Activated CD4-positive, alpha-beta T cell treated with anti-CD3 and anti-CD28 coated beads for 48 hours (primary cell): ENCODE measurements around the gene SLC2A1.
"Not testable (repeated sequence)": the region's sequence is repeated elsewhere in the genome, so short reads cannot be mapped to it uniquely, and the experiment has no call there.

ENCODE experiments used
- DNase-seq: peaks from one replicate; pipeline ENCODE4 v3.0.0-alpha.2; 2020

The SLC2A1 gene

GRCh38 chr1:42927274-42927841, 31.3 kb downstream of the SLC2A1 start:
- no peak for DNase-seq

- no peak for DNase-seq
Observed at GRCh38 chr1:42926879-42927242, 31.8 kb downstream of the SLC2A1 start.

- DNase-seq: no peak
Observed at GRCh38 chr1:42926235-42926878, 32.3 kb downstream of the SLC2A1 start.

DNA sequence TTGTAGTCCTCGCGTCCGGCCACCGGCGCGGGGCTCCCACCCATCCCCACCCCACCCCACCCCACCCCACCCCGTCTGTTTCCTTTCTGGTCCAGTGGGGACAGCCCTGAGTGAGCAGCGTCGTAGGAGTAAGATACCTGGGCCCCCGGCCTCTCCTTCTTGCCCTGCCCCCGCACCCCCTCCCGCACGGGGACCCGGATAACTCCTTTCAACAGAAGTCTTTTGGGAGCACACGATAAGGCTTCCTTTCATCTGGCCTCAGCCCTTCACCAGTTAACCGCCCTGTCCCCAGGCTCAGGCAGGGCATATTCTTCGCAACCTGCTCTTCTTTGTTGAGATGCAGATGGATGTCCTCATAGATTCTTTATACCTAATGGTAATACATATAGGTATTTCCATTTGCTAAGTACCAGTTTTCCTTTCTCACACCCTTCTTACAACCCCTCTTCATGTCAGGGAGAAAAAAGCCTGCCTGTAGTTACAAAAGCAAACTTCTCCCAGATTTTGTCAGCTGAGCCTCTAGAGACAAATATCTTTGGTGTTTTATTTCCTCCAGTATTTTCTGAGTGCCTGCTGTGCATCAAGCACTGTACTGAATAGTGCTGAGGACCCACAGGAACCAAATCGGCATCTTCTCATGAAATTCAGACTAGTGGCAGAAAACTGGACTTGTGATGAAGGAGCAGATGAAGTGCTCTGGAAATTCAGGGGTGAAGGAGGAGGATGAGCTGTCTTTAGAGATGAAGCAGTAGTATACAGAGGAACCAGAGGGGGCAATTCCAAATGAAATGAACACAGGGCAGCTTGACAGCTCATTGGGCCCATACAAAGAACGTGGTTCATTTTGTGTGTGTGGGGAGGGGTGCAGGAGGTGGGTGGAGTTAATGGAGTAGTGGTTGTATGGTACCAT, 33.6 kb downstream of the SLC2A1 start:
- no peak for DNase-seq

DNA sequence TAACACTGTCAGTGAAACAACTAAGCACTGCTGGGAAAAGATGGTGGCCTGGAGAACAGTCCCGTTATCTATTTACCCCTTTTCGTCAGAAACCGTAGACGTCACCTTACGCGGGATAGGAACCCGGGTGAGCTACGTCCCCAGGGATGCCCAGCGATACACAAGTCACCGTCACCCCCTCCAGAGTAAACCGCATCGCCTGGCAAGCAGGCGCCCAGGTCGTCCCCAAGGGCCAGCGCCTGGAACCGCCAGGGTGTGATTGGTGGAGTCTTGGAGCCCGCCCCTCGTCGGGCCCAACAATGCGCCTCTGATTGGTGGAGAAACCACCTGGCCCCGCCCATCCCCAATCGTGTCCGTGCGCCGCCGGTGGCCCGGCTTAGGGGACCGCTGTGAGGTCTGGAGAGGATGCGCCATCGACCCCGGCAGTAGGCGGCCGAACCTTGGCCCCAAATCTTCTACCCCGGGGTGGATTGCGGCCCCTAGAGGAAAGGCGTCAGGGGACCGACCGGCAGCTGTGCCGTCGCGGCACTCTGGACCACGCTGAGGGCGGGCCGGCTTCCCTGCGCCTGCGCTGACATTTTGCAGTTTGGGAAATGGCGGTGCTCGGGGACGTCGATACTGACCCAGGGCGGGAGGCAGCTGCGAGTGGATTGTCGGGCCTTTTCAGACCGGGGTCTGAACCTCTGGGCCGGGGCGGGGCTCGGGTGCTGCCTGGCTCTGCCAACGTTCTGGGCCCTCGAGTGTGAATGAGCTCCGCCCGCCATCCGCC, 34.4 kb downstream of the SLC2A1 start:
- DNase-seq: peak; percentile 95

DNA sequence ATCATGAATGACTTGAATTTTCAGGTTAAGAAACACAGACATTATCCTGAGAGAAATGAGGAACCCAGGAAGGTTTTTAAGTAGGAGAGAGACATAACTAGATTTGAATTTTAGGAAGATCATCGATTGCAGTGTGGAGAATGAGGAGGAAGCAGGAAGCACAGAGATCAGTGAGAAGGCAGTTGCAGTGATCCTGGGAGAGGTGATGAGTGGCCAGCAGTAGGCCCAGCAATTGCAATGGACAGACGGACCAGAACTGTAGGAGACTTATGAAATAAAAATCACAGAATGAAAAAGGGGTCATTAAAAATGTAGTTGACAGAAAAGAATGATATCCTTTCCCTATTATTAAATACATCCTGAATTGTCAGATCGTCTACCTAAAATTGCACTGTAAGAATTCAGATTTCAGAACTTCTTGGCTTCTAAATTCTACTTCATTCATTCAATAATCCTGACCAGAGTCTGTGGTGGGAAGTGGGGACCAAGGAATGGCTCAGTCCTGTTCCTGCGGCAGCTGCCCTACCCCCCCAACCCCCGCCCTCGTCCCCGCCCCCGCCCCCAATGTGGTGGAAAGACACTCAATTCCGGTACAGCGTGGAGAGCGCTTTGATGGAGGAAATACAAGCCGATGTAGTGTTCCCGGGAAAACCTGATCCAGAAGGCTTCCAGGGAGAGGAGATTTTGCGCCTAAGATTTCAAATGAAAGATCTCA, 35.1 kb downstream of the SLC2A1 start:
- DNase-seq: no peak

DNA sequence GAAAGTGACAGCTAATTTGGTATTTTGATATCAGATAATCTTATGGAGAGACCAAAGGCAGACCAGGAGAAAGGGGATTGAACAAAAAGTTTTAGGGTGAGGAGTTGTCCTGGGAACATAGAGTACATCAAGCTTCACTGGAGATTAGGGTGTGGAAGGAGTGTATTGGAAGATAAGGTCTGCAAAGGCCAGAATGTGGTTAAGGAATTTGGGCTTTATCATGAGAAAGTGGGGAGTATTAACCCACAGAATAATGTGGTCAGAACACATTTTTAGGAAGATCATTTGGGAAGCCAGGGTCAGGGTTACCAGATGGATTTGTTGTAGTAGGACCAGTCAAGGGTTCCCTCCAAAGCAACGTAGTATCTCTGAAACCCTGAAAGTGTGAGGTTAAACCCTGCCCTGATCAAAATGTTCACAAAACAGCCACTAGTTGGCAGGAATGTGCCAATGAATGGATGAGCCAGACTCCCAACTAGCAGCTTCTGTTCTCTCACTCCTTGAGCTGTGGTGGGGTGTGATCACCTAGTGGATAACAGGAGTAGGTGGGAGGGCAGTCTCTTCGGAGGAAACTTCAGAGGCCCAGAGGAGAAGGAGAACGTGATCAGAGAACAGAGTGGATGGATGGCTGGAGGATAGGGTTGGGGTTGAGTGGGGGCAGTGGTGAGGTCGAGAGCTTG, 35.8 kb downstream of the SLC2A1 start:
- DNase-seq: peak; percentile 72

GRCh38 chr1:42921769-42922168, 36.9 kb downstream of the SLC2A1 start:
- no peak for DNase-seq

DNA sequence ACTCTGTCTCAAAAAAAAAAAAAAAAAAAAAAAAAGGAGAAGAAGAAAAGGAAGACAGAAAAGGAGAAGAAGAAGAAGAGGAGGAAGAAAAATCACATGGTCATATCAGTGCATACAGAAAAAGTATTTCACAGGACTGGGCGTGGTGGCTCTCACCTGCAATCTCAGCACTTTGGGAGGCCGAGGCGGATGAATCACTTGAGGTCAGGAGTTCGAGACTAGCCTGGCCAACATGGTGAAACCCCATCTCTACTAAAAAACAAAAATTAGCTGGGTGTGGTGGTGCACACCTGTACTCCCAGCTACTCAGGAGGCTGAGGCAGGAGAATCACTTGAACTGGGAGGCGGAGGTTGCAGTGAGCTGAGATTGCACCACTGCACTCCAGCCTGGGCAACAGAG, 39.0 kb downstream of the SLC2A1 start:
- not testable (repeated sequence) for DNase-seq

DNA sequence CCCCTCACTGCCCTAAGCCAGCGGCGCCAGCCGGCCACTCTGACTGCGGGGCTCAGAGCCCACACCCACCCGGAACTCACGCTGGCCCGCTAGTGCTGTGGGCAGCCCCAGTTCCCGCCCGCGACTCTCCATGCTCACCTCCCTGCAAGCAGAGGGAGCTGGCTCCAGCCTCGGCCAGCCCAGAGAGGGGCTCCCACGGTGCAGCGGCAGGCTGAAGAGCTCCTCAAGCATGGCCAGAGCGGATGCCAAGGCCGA, 41.5 kb downstream of the SLC2A1 start:
- no peak for DNase-seq

DNA sequence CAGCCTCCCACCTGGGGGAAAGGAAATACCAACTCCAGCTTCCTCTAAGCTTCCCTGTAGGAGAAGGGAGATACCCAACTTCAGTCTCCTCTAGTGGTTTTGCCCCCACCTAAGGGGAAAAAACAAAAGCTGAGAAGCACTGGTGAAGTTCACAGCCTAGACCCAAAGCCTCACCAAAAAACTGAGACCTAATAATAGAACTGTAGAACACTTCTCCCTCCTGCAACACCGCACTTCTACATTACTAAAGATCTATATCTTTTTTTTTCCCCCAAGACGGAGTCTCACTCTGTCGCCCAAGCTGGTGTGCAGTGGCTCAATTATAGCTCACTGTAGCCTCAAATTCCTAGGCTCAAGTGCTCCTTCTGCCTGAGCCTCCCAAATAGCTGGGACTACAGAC, 43.2 kb downstream of the SLC2A1 start:
- no peak for DNase-seq

DNA sequence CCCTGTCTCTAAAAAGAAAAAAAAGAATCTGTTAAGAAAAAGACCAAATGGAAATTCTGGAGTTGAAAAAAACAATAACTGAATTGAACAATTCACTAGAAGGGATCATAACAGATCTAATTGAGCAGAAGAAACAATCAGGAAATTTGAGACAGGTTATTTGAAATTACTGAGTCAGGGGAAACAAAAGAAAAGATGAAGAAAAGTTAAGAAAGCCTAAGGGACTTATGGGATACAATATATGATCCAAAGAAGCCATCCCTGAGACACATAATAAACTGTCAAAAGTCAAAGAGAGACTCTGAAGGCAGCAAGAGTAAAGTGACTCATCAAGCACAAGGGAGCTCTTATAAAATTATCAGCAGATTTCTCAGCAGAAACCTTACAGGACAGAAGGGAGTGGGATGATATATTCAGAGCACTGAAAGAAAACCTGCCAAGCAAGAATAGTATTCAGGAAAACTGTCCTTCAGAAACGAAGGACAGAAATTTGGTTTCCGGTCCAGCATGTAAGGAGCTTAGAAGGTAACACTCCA, 44.5 kb downstream of the SLC2A1 start:
- DNase-seq: no peak

GRCh38 chr1:42913426-42914091, 45.1 kb downstream of the SLC2A1 start:
- peak; percentile 57 for DNase-seq

- no peak for DNase-seq
Observed at GRCh38 chr1:42910985-42911384, 47.7 kb downstream of the SLC2A1 start.

- DNase-seq: no peak
Observed at GRCh38 chr1:42908046-42908445, 50.6 kb downstream of the SLC2A1 start.

GRCh38 chr1:42904434-42904833, 54.2 kb downstream of the SLC2A1 start:
- no peak for DNase-seq

- not testable (repeated sequence) for DNase-seq
Observed at GRCh38 chr1:42899960-42900359, 58.7 kb downstream of the SLC2A1 start.

- no peak for DNase-seq
Observed at GRCh38 chr1:42891465-42892138, 67.1 kb downstream of the SLC2A1 start.

DNA sequence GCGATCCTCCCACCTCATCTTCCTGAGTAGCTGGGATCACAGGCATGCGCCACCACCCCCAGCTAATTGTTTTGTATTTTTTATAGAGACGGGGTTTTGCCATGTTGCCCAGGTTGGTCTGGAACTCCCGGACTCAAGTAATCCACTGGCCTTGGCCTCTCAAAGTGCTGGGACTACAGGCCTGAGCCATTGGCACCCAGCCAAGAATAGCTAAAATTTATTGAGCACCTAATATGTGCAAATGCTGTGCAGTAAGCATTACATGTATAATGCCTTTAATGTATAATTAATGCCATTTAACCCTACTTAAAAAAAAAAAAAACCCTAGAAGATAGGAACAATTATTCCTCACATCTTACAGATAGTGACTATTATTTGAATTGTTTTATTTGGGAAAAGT, 69.4 kb downstream of the SLC2A1 start:
- DNase-seq: no peak

GRCh38 chr1:42888013-42888633, 70.5 kb downstream of the SLC2A1 start:
- DNase-seq: no peak
